Left ventricle myocardium inferior (tissue), 1 donor: Measurements from ENCODE around the gene PPP2R3A. TPM values are rescaled to one million over a fixed set of nuclear protein-coding genes. Genes with fewer than 3 reads are reported as not detected.
"Not testable (repeated sequence)": the region's sequence is repeated elsewhere in the genome, so short reads cannot be mapped to it uniquely, and the experiment has no call there.

Experiments
- DNase-seq: peaks from one replicate; pipeline ENCODE4 v3.0.0-alpha.2; 2020
- H3K27ac ChIP-seq: fragments of 200-600 bp; replicated peaks from 2 replicates; pipeline ENCODE4 v1.8.0; 2021
- H3K27me3 ChIP-seq: fragments of 200-600 bp; 2 replicates; pipeline ENCODE4 v1.8.0; 2021; ENCODE audit warnings: low read depth
- H3K36me3 ChIP-seq: fragments of 200-600 bp; 2 replicates; pipeline ENCODE4 v1.8.0; 2021
- H3K4me1 ChIP-seq: fragments of 200-600 bp; 2 replicates; pipeline ENCODE4 v1.8.0; 2021
- H3K4me3 ChIP-seq: fragments of 200-600 bp; 2 replicates; pipeline ENCODE4 v1.8.0; 2021; ENCODE audit warnings: mild to moderate bottlenecking, moderate library complexity
- H3K9me3 ChIP-seq: fragments of 200-600 bp; replicated peaks from 2 replicates; pipeline ENCODE4 v1.8.0; 2021
- CTCF ChIP-seq: fragments of 200-600 bp; IDR thresholded peaks from 2 replicates; pipeline ENCODE4 v1.8.0; 2021; ENCODE audit warnings: antibody characterized with exemption, mild to moderate bottlenecking, borderline replicate concordance
- intact Hi-C: fragments of 100-400 bp; cut with micrococcal nuclease; formaldehyde crosslinking; loops from one replicate; pipeline ENCODE4 v1.11.0; 2022
- total RNA-seq: library from RNA; stranded (reverse); fragmentation: NEBNext Ultra II Directional; extraction: Animal tissue kit (Norgen Biotek cat#: 25700); gene quantifications from one replicate; pipeline ENCODE4 v1.2.1, GENCODE V29; 2021
- donor health status: DM: no; HTN: yes; CAD: no; lungs with severe emphysema.

The PPP2R3A gene
- total RNA-seq, 1 donor from 2014 or later = 94.9 TPM

- DNase-seq = no peak
- Histone ChIP-seq H3K27me3 (no peaks in the 10 kb centered on the region), H3K4me3 (no peak overlapping the region), H3K36me3 (peaks cover 35% of the 10 kb centered on the region), H3K27ac (no peak overlapping the region), H3K9me3 (peaks cover 3% of the 10 kb centered on the region), H3K4me1 (no peaks in the 10 kb centered on the region)
- intact Hi-C loops = no loop called here
- TF ChIP-seq CTCF = no peak
These were observed 156.5 kb downstream of the PPP2R3A start for GRCh38 chr3:136122006-136122405.

- intact Hi-C loops, DNase-seq, H3K27ac ChIP-seq, H3K36me3 ChIP-seq, H3K4me3 ChIP-seq, H3K9me3 ChIP-seq, H3K27me3 ChIP-seq: not testable (repeated sequence)
- H3K4me1 ChIP-seq = peaks cover 16% of the 10 kb centered on the region
These were observed 166.1 kb downstream of the PPP2R3A start for GRCh38 chr3:136131647-136132046.

GRCh38 chr3:136134091-136134490 lies 168.6 kb downstream of the PPP2R3A start:
- no peak for DNase-seq
- Histone ChIP-seq H3K9me3 (no peaks in the 10 kb centered on the region), H3K27me3 (no peaks in the 10 kb centered on the region), H3K4me1 (peaks cover 16% of the 10 kb centered on the region), H3K4me3 (no peak overlapping the region), H3K27ac (no peak overlapping the region), H3K36me3 (no peaks in the 10 kb centered on the region)
- TF ChIP-seq CTCF = no peak
- intact Hi-C loops = no loop called here

GRCh38 chr3:136135039-136135802 lies 169.7 kb downstream of the PPP2R3A start:
- H3K36me3 ChIP-seq = no peaks in the 10 kb centered on the region
- no peaks in the 10 kb centered on the region for H3K27me3 ChIP-seq
- no peak overlapping the region for H3K27ac ChIP-seq
- peaks cover 16% of the 10 kb centered on the region for H3K4me1 ChIP-seq
- no peaks in the 10 kb centered on the region for H3K9me3 ChIP-seq
- DNase-seq = no peak
- H3K4me3 ChIP-seq = no peak overlapping the region
- intact Hi-C loops = no loop called here
- TF ChIP-seq CTCF = no peak

- H3K36me3 ChIP-seq = no peaks in the 10 kb centered on the region
- H3K27me3 ChIP-seq = no peaks in the 10 kb centered on the region
- no peak overlapping the region for H3K27ac ChIP-seq
- no peak for TF ChIP-seq CTCF
- H3K4me1 ChIP-seq = peaks cover 16% of the 10 kb centered on the region
- intact Hi-C loops = no loop called here
- no peak overlapping the region for H3K4me3 ChIP-seq
- H3K9me3 ChIP-seq = no peaks in the 10 kb centered on the region
- no peak for DNase-seq
These were observed 170.9 kb downstream of the PPP2R3A start for GRCh38 chr3:136136454-136136853.

GRCh38 chr3:136141291-136141785 lies 175.8 kb downstream of the PPP2R3A start:
- H3K27me3 ChIP-seq = no peaks in the 10 kb centered on the region
- H3K9me3 ChIP-seq = no peaks in the 10 kb centered on the region
- TF ChIP-seq CTCF = no peak
- no peak overlapping the region for H3K4me3 ChIP-seq
- peaks cover 24% of the 10 kb centered on the region for H3K4me1 ChIP-seq
- H3K27ac ChIP-seq = peak overlapping the region; percentile 27
- DNase-seq = no peak
- intact Hi-C loops = no loop called here
- H3K36me3 ChIP-seq = peaks cover 14% of the 10 kb centered on the region
